T follicular helper cell (primary cell): ENCODE results near the gene MYH10.
"Not testable (repeated sequence)": the region's sequence is repeated elsewhere in the genome, so short reads cannot be mapped to it uniquely, and the experiment has no call there.

Source experiments
- DNase-seq: peaks from one replicate; pipeline ENCODE4 v3.0.0-alpha.2; 2020; ENCODE audit warnings: low read depth
- total RNA-seq, 2 experiments: gene quantifications; one replicate each; lab custom pipeline; 2026; lab: John Stamatoyannopoulos, UW

The MYH10 gene
- 3.6 to 7.0 reads per million in 2 experiments for total RNA-seq

DNA sequence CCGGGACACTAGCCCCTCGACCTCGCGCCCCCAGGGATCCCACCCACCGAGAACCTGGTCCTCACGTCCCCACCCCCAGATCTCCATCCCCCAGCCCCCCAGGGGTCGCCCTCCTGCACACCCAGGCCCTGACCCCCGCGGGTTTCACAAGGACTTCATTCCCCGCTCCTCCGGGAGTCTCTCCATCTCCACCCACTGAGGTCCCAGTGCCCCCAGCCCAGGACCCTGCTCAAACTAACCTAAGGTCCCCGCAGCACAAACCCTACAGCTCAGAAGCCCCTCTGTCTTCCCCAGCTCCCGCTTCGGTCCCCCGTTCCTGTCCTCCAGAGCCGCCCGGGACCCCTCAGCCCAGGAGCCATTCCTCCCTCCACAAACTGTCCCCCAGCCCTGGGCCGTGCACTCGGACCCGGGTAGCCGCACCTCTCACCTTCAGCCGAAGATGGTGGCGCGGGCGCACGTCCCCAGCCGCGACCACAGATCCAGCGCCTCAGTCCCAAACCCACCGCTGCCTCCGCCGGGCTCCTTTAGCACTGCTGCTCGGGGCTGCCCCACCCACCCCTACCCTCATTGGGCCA is at the start of gene MYH10:
Gene MYH10 (minus strand): TSS at position 499 of the 575 bp plus-strand sequence. CDS start 7,479 bp downstream, outside the sequence.
- peak; percentile 0 for DNase-seq

DNA sequence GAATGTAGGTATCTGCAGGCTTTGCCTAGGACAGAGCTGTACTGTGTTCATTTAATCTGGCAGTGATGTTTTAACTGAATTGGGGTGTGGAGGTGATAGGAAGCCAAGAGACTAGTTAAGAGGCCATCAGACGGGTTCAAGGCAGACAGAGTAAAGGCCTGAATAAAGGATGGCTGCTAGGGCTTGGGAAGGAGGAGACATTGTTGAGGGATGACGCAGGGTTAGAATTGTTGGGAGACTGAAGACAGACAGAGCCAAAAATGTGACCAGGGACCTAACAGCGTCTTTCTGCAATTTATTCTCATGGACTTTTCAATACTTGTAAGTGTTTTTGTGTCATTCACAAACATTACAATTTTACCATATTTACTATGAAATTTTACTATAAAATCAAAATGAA is 48.6 kb upstream of the MYH10 start:
- DNase-seq: no peak

DNA sequence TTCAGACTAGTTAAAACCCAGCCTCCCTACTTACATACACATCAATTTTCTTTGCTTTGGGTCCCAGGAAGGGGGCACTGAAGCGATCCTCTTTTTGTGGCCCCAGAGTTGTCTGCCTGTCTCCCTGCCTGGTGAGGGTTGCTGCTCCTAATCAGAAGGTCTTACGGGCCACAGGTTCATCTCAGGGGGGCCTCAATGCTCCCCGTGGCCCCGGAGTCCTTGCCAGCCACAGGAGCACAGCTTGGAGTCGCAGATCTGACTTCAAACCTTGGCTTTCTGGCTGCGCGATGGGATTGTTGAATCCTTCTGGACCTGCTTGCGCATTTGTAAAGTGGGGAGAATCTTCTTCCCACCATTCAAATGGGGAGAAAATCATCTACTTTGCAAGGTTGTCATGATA is 44.8 kb upstream of the MYH10 start:
- no peak for DNase-seq

DNA sequence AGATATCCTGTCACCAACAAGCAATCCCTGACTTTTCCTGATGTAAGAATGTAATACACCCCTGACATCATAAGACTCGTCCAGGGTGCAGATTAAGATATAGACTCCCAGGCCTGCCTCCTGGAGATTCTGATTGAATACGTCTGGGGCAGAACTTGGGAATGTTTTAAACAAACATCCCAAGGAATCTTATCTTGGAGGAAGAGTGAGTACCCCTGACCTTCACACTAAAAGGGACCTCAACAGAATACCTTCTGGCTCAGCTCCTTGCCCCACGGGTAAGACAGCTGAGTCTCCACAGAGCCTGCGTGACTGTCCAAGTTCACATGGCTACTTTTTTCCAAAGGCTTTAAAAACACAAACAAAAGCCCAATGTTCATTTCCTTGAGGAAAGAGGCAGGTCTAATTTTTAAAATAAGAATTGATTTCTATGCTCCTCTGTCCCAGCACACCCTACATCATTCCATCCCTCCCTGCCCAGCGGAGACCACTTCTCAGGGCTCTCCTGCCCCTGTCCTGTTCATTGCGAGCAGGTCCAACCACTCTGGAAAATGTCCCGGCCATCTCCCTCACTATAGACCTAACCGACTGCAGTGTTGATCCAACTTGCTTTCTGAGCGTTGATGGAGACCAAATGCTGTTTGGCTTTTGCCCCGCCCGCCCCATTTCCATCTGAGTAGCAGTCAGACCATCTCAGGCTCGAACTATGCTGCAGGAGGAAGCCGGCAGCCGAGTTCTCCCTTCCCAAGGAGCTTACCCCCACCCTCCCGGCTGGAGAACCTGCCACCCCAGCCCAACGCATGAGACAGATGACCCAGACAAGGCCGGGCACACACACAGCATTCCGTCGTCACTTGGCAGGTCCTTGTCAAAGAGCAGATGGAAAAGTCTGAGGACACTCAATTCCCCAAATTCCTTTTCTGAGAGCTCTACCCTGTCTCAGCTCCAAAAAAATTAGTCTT is 44.1 kb upstream of the MYH10 start:
- no peak for DNase-seq

DNA sequence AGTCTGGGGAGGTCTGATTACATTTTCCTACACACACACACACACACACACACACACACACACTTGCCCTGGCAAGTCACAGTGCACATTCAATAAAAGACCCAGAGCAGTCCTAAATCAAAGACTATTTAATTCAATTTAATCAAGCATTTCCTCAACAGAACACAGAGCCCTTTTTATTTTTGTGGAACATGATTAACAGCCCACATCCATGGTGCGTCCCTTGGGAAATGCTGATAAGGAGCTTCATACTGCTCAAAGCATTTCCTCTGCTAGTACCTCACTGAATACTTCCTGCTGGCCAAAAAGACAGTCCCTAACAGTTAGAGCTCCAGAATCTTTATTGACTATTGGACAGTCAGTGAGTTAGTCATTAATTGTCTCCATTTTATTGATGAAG is 43.1 kb upstream of the MYH10 start:
- DNase-seq: no peak

DNA sequence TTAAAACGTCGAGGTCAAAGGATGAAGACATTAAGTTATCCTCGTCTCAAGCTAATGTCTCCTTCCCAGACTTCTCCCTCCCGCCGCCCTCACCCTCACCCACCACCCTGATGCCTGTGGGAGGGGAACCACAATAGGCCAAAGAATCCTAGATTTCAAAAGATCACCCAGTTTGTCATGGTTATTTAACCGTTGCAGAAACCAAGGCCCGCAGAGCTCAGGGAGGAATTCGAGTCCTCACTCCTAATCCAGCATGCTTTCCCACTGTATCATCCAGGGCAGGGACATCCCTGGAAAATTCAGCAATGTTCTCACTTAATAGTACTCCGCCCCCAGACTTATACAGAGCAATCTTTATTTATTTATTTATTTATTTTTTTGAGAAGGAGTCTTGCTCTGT is 41.8 kb upstream of the MYH10 start:
- DNase-seq: no peak

DNA sequence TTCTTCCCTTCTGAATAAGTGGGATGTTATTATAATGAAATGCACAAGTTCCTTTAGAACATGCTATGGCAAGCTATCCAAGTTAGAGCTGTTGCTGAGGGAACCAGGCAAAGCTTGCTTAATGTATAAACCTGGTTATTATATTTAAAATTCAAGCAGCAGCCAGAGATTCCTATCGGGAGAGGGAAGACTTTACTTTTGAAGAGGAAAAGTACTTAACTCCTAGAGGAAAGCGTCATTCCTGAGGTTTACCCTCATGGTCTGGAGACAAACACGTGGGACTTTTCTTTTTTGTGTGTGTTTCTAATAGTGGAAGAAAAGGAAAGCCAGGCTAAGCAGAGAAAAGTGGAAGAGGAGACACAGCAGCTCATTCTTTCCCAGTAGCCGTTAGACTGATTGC is 39.9 kb upstream of the MYH10 start:
- no peak for DNase-seq

DNA sequence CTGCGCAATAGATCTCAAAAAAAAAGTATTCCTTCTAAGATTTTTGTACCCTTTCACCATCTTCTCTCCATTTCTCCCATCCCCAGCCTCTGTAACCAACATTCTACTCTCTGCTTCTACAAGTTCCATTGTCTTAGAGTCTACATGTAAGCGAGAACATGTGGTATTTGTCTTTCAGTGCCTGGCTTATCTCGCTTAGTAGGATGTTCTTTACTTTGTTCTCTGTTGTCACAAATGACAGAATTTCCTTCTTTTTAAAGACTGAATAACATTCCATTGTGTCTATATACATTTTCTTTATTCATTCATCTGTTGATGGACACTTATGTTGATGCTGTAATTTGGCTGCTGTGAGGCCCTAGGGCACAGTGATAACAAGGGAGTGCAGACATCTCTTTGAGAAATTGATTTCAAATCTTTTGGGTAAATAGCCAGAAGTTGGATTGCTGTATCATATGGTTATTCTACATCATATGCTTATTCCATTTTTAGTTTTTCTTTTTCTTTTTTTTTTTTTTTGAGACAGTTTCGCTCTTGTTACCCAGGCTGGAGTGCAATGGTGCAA is 37.7 kb upstream of the MYH10 start:
- no peak for DNase-seq

DNA sequence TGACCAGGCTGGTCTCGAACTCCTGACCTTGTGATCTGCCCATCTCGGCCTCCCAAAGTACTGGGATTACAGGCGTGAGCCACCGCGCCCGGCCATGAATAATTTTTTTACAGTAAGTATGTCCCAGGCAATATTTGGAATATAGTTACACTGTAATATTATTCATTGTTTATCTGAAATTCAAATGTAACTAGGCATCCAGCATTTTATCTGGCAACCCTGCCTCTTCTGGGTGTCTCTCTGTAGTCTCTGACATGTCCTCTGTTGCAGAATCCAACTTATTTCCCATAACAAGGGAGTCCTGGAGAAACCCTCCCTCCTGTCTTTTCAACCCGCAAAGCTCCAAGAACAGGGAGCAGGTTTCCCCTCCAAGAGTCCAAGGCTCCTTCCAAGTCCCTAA is 36.9 kb upstream of the MYH10 start:
- DNase-seq: no peak

DNA sequence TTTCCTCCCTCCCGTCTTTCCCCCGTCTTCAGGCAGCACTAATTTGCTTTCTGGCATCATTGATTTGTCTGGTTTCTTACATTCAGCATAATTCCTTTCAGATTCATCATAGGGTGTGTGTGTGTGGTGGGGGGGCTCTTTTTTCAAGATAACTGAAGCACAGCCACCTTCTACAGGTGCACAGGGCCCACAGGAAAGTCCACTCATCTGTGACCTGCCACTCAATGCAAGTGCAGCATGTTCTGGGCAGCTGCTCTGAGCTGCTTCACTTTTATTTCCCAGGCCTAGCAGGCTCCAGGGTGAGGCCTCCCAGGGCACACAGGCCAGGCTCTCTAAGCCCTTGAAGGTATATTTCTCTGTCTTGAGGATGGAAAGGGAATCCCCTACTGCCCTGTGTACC is 35.2 kb upstream of the MYH10 start:
- DNase-seq: no peak

DNA sequence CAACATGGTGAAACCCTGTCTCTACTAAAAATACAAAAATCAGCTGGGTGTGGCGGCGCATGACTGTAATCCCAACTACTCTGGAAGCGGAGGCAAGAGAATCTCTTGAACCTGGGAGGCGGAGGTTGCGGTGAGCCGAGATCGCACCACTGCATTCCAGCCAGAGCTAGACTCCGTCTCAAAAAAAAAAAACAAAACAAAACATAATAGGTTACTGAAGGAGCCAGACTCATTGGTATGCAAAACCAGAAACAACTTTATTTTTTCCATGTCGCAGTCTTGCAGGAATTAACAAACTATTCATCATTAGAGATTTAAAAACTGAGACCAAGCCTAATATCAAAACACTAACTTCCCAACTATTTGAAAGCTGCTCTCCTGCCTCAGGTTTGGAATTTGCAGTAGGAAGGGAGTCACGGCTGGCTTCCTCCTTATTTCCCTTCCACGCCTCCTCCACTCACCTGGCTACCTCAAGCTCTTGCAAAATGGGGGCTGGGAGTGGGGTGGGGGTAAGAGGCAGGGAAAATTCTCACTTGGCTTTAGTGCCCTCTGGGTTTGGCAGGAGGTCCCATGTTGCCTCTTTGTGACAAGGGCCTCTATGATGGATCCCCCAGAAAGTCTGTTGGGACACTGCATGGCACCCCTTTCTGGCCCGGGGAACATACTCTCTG is 34.1 kb upstream of the MYH10 start:
- no peak for DNase-seq

DNA sequence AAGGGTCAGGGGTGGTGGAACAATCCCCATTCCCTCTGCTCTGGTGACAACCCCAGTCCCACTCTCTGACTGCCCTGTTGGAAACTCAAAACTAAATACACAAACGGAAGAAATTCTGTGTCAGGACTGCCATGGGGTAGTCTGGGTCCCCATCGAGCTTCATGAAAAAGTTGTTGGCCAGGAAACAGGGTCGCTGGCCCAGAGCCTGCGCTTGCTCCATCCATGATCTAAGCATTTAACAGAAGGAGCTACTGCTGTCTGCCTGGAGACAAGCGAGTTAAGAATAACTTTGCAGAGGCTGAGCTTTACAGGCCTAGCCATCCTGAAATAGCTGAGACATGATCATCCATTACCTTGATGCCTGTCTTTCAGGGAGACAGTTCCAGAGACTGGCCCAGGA is 32.4 kb upstream of the MYH10 start:
- DNase-seq: no peak

DNA sequence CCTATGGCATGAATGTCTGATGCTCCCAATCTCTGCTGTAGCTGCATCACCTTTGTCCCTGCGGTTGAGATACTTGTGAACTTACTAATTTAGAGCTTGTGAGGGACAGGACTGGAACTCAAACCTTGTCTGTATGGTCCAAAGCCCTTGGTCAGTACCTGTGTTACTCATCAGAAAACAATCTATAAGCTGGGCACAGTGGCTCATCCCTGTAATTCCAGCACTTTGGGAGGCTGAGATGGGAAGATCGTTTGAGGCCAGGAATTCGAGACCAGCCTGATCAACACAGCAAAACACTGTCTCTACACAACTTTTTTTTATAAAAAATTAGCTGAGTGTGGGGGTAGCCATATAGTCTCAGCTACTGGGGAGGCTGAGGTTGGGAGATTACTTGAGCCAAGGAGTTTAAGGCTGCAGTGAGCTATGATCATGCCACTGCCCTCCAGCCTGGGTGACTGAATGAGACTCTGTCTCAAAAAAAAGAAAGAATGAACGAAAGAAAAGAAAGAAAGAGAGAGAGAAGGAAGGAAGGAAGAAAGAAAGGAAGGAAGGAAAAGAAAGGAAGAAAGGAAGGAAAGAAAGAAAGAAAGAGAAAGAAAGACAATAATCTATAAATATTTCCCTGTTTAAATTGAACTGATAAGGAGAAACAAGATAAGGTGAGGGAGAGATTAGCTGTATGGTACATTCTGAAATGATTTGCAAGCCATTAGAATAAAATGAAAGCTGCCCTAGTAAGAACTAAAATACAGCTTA is 31.7 kb upstream of the MYH10 start:
- no peak for DNase-seq

DNA sequence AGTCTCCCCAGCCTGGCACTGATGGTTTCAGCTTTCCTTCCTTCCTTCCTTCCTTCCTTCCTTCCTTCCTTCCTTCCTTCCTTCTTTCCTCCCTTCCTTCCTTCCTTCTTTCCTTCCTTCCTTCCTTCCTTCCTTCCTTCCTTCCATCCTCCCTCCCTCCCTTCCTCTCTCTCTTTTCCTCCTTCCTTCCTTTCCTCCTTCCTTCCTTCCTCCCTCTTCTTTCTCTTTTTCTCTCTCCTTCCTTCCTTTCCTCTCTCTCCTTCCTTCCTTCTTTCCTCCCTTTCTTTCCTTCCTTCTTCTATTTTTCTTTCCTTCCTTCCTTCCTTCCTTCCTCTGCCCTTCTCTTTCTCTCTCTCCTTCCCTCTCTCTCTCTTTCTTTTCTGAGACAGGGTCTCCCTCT is 30.2 kb upstream of the MYH10 start:
- DNase-seq: not testable (repeated sequence)

DNA sequence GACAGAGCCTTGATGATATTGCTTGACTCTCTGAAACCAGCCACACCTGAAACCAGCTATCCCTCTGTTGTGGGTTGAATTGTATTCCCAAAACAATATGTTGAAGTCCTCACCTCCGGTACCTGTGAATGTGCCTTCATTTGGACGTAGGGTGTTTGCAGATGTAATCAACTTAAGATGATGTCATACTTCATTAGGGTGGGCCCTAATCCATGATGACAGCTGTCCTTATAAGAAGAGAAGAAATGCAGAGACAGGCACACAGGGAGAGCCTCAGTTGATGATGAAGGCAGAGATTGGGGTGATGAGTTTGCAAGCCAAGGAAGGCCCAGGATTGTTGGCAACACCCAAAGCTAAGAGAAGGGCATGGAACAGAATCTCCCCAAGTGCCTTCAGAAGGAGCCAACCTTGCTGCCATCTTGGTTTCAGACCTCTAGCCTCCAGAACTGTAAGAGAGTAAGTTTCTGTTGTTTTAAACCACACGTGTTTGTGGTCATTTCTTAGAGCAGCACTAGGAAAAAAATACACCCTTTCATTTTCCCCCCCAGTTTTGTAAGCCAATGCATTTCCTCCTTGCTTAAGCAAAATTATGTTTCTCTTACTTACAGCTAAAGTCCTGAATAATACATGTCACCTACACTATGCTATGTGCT is 29.4 kb upstream of the MYH10 start:
- DNase-seq: no peak

DNA sequence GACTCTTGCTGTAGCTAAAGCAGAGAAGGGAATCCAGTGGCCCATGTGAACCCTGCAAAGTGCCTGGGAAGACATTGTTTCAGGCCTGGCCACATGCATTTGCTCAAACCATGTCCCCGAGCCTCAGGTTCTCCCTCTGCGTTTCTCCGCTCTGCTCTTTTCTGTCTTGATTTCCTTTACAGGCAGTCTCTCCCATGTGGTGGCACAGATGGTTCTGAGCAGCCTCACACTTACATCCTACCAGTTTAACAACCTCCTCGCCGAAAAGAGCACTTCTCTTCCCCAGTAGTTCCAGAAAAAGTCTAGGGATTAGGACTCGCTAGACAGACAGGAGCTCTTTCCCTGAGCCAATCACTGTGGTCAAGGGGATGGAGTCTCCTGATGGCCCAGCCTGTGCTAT is 28.3 kb upstream of the MYH10 start:
- DNase-seq: no peak

DNA sequence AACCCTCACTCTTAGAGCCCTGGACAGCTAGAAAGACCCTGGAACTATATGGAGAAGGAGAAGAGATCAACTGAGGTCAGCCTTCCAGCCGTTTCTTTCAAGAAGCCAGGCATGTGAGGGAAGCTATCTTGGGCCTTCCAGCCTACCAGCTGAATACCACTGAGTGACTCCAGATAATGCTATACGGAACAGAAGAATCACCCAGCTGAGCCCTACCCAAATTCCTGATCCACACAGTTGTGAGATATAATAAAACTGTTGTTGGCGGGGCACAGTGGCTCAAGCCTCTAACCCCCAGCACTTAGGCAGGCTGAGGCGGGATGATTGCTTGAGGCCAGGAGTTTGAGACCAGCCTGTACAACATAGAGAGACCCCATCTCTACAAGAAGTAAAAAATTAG is 26.2 kb upstream of the MYH10 start:
- no peak for DNase-seq

DNA sequence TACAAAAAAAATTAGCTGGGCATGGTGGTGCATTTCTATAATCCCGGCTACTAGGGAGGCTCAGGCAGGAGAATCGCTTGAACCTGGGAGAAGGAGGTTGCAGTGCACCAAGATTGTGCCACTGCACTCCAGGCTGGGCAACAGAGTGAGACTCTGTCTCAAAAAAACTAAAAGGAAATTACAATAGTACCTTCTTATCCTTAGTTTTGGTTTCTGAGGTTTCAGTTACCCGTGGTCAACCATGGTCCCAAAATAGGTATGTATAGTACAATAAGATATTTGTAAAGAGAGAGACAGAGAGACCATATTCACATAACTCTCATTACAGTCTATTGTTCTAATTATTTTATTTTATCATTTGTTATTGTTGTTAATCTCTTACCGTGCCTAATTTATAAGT is 24.3 kb upstream of the MYH10 start:
- DNase-seq: no peak

DNA sequence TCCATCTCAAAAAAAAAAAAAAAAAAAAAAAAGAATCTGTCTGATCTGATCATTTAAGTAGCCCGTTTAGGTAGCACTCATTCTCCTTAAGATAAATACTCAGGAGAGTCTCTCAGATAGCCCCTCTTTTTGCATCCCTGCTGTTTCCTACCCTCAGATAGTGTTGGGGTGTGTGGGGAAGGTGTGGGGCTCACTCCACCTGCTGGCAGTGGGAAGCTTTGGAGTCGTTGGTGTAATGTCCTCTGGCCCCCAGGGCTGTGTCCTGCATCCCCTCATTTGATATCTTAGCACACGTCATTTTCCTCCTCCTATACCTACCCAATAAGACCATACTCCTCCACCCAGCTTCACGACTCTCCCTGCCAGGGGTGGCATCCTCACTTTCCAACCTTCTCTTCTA is 20.5 kb upstream of the MYH10 start:
- DNase-seq: no peak

DNA sequence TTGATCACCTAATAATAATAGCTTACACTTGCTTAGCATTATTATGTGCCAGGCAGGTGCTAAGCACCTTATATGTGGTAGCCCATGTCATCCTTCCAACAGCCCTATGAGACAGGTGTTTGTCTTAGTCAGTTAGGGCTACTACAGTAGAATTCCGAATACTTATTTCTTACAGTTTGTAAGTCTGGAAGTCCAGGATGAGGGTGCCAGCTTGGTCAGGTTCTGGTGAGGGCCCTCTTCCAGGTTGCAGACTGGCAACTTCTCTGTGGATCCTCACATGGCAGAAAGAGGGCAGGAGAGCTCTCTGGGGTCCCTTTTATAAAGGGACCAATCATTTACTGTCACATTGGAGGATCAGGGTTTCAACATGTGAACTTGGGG is 19.6 kb upstream of the MYH10 start:
- no peak for DNase-seq
